Measurements from ENCODE around the gene CACNG6.

Gene CACNG6

DNA sequence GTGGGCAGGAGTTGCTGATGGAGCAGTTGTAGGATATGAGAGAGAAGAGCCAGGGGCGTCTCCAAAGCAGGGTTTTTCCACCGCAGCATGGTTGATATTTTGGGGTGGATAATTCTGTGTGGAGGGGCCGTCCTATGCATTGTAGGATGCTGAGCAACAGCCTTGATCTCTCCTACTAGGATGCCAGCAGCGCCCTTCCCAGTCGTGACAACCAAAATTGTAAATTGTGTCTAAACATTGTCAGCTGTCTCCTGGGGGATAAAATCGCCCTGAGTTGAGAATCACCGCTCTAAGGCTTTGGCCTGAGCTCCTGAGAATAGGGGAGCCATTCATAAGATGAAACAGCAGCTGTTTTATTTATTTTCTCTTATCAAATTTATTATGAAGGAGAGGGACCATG is 24.5 kb upstream of the CACNG6 start:
- no peak for DNase-seq (ENCODE audit: low read depth in 1 of 2, low spot score in 1 of 2)

DNA sequence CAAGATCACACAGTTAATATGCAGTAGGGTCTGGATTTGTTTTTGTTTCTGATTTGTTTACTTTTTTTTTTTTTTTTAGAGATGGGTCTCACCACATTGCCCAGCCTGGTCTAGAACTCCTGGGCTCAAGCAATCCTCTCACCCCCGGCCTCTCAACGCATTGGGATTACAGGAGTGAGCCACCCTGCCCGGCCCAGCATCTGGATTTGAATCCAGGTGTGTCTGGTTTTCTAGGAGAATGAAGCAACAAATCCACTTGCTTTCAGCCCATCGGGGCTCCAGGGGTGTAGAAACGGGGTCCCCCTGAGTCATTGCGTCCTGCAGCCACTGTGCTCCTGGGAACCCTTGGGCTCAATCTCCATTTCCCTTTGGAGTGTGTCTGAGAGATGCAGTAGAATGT is 22.1 kb upstream of the CACNG6 start:
- DNase-seq (ENCODE audit: low read depth in 1 of 2, low spot score in 1 of 2), result no peak

DNA sequence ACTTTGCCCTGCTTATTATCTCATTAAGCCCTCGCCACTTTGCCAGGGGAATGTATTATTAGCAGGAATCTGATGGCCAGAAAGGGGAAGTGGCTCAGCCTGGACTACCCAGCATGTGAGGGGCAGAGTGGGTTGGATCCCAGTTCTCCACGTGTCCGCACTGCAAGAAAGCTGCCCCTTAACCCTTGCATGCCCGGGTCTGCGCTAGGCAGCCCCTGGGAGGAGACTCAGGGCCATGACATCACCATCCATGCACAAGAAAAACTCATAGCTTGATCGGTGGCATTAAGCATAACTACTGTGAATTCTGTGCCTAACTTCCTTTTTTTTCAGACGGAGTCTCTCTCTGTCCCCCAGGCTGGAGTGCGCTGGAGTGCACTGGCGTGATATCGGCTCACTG is 19.8 kb upstream of the CACNG6 start:
- no peak for DNase-seq (ENCODE audit: low read depth in 1 of 2, low spot score in 1 of 2)

- DNase-seq (ENCODE audit: low read depth in 1 of 2, low spot score in 1 of 2), result peak; percentile 15 to 28
Measured at GRCh38 chr19:53977429-53977990, 13.9 kb upstream of the CACNG6 start.

DNA sequence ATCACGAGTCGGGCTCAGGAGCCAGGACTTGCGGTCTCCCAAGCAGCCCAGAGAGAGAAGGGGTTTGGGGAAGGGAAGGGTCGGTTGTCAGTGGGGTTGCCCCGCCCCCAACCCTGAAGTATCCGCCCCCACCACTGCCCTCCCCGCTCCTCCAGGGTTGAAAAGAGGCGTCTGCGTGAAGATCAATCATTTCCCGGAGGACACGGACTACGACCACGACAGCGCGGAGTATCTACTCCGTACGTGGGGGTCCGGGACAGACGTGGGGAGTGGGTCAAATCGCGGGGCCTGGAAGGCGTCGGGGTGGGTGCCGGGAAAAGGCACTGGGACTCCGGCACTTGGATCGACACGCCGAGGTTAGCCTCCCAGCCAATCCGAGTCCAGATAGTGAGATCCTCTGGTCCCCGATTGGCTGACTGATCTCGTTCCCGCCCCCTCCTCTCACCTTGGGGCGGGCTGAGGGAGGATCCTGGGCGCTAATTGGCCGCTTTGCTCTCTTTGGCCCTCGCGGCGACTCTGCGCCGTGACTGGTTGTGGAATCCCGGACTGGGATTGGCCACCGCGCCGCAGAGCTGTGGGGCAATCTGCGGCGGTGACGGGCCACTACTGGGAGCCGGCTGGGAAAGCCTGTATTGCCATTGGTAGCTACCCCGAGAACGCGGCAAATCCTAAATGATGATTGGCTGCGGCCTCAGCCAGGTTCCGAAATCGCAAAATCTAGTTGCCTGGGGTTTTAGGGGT is 13.3 kb upstream of the CACNG6 start:
- DNase-seq (ENCODE audit: low read depth in 1 of 2, low spot score in 1 of 2), result peak in 1 of 2 donors; percentile 14

DNA sequence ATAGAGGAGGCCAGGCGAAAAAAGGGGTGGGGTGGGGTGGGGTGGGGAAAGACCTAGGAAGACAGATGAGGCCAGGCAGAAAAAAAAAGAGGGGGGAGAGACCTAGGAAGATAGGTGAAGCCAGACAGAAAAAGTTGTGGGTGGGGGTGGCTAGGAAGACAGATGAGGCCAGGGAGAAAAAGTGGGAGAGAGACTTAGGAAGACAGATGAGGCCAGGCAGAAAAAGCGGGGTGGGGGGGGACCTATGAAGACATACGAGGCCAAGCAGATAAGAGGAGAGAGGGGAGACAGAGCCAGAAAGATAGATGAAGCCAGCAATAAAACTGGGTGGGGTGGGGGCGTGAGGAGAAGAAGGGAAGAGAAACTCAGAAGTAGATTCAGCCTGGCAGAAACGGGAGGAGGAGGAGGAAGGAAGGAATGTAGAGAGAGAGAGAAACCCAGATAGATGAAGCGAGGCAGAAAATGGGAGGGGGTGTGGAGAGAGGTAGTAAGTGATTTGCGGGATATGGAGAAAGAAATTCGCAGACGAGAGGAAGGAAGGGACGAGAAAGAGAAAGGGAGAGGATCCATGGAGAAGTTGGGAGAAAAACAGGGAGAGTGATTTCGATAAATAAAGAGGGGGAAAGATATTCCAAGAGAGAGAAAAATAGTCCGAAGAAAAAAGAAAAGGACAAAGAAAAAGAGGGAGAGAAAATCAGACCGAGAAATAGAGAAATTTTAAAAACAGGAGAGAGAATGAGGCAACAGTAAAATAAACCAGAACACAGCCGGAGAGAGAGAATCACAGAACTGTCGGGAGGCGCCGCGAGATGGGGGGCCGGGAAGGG is 12.2 kb upstream of the CACNG6 start:
- no peak for DNase-seq (ENCODE audit: low read depth in 1 of 2, low spot score in 1 of 2)

DNA sequence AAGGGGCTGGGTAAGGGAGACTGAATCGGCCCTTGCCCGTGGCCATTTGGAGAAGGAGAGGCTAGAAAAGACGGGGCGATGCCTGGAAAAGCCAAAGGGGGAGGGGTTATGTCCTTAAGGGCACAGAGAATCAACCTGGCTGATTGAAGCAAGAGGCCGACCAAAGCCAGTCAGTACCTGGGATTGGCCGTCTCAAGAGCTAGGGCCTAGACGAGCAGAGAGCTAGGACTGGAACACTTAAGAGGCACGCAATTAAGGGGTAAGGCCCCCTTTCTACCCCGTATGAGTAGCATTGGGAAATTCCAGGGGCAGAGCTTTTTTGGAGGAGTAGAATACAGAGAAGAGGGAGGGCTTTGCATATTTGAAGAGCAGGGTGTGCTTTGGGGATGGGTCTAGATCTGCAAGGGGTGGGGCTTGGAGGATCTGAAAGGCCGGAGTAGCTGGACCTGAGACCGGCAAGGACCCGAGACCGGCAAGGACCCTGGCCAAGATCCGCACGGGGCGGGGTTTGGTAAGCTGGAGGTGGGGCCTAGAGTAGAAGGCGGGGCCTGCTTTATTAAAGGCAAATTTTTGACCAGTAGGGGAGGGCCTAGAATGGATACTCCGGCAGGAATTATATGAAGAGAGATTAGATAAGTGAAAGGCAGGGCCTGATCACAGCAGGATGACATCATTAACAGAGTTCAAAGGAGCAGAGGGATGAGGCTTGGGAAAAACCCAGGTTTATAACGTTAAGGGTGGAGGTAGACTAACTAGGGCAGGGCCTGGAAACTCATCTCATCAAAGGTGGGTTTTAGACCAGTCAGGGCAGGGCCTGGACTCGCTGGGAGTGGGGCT is 10.7 kb upstream of the CACNG6 start:
- DNase-seq (ENCODE audit: low read depth in 1 of 2, low spot score in 1 of 2), result no peak

- no peak for DNase-seq (ENCODE audit: low read depth in 1 of 2, low spot score in 1 of 2)
Measured at GRCh38 chr19:53981376-53981951, 10.0 kb upstream of the CACNG6 start.

DNA sequence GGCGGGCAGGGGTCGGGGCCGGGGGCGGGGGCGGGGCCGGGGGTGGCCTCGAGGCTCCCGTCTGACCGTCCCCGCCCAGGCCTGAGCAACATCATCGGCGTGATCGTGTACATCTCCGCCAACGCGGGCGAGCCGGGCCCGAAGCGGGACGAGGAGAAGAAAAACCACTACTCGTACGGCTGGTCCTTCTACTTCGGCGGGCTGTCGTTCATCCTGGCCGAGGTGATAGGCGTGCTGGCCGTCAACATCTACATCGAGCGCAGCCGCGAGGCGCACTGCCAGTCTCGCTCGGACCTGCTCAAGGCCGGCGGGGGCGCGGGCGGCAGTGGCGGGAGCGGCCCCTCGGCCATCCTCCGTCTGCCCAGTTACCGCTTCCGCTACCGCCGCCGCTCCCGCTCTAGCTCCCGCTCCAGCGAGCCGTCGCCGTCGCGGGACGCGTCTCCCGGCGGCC is 9.4 kb upstream of the CACNG6 start:
- no peak for DNase-seq (ENCODE audit: low read depth in 1 of 2, low spot score in 1 of 2)

DNA sequence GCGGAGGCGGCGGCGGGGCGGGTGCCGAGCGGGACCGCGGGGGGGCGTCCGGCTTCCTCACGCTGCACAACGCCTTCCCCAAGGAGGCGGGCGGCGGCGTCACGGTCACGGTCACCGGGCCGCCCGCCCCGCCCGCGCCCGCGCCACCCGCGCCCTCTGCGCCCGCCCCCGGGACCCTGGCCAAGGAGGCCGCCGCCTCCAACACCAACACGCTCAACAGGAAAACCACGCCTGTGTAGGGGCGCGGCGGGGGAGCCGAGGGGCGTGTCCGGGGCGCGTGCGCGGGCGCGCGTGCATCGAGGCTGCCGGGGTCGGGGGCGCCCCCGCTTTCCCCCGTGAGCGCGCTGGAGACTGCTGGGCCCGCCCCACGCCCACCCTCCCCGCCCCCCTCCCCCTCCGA is 8.8 kb upstream of the CACNG6 start:
- DNase-seq (ENCODE audit: low read depth in 1 of 2, low spot score in 1 of 2), result no peak

- no peak for DNase-seq (ENCODE audit: low read depth in 1 of 2, low spot score in 1 of 2)
Measured at GRCh38 chr19:53983457-53984289, 7.8 kb upstream of the CACNG6 start.

- DNase-seq (ENCODE audit: low read depth in 1 of 2, low spot score in 1 of 2), result no peak
Measured at GRCh38 chr19:53985863-53986262, 5.6 kb upstream of the CACNG6 start.

DNA sequence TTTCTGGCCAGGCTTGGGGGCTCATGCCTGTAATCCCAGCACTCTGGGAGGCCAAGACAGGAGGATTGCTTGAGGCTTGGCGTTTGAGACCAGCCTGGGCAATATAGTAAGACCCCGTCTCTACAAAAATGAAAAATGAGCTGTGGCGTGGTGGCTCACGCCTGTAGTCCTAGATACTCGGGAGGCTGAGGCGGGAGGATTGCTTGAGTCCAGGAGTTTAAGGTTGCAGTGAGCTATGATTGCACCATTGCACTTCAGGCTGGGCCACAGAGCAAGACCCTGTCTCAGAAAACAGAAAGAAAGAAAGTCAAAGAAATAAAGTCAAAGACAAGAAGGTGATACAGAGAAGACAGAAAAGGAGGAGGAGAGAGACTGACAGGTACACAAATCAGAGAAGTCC is 2.5 kb upstream of the CACNG6 start:
- no peak for DNase-seq (ENCODE audit: low read depth in 1 of 2, low spot score in 1 of 2)

- no peak for DNase-seq (ENCODE audit: low read depth in 1 of 2, low spot score in 1 of 2)
Measured at GRCh38 chr19:53989600-53990533, 1.6 kb upstream of the CACNG6 start.

- no peak for DNase-seq (ENCODE audit: low read depth in 1 of 2, low spot score in 1 of 2)
Measured at GRCh38 chr19:53992211-53992610, 774 bp downstream of the CACNG6 start.

DNA sequence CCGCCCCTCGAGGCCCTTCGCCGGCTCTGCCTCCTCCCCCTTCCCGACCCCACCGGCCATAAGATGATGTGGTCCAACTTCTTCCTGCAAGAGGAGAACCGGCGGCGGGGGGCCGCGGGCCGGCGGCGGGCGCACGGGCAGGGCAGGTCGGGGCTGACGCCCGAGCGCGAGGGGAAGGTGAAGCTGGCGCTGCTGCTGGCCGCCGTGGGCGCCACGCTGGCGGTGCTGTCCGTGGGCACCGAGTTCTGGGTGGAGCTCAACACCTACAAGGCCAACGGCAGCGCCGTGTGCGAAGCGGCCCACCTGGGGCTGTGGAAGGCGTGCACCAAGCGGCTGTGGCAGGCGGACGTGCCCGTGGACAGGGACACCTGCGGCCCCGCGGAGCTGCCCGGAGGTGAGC is 1.4 kb downstream of the CACNG6 start:
- no peak for DNase-seq (ENCODE audit: low read depth in 1 of 2, low spot score in 1 of 2)

DNA sequence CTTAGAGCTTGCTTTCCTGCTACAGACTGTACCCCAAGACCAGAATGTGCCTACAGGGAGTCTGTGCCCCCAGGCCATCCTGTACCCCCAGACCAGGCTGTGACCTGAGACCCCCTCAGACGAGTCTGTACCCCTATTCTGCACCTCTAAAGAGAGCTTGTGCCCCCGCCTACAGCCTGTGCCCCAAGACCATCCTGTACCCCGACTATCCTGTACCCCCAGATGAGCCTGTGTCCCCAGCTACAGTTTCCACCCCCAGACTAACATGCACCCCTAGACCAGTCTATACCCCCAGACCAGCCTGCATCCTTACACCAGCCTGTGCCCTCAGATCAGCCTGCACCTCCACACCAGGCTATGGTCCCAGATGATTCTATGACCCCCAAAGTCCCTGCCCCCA is 2.0 kb downstream of the CACNG6 start:
- no peak for DNase-seq (ENCODE audit: low read depth in 1 of 2, low spot score in 1 of 2)

GRCh38 chr19:53994811-53995210 is 3.4 kb downstream of the CACNG6 start:
- no peak for DNase-seq (ENCODE audit: low read depth in 1 of 2, low spot score in 1 of 2)

DNA sequence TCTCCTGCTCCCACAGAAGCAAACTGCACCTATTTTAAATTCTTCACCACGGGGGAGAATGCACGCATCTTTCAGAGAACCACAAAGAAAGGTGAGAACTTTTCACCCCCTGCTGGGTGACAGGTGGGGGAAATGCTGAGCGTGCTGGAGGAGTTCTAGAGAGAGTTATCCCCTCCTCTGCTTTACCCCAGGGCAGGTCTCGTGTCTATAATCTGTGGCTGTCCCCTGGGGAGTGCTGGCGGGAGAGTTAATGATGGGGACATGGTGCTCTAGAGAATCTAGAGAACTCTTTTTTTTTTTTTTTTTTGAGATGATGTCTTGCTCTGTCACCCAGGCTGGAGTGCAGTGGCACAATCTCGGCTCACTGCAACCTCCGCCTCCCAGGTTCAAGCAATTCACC is 6.8 kb downstream of the CACNG6 start:
- no peak for DNase-seq (ENCODE audit: low read depth in 1 of 2, low spot score in 1 of 2)
